ENCODE results near the gene CD37.

CD37 gene

DNA sequence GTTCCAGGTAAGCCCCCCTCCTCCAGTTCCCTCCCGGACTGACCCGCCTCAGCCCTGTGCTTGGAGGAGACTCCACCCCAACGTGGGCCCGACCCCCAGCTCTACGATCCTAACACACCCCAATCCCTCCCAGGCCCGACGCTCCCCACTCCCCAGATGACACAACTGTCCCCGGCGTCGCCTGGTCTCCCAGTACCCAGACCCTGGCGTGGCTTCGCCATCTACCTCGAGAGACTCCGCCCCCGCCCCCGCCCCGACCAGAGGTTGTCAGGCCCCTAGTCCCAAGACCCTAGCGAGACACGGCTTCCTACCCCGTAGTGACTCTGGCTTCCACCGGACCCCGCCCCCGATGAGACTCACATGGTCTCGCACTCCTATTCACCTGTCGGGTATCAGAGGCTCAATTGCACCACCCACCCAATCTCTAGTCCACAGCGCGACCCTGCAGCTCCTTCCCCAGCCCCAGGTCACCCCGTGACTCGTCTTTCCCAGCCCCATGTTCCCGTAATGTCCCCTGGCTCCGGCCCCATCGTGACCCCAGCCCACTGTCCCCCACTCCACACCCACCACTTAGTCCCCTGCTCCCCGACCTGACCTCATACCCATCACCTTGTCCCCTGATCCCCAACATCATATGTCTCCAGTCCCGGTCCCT lies 2.9 kb downstream of the CD37 start:
- H3K27ac ChIP-seq = peak overlapping the region; percentile 85 to 96
- peaks cover 20 to 38% (median 21%) of the 10 kb centered on the region in 3 donors for H3K36me3 ChIP-seq
- peak; percentile 22 to 67 for DNase-seq
- no peaks in the 10 kb centered on the region for H3K27me3 ChIP-seq
- intact Hi-C loops (cut with DNase I; ENCODE audit: low total_unique reads) = no loop called here
- H3K4me3 ChIP-seq = peak overlapping the region; percentile 52 to 77
- no peaks in the 10 kb centered on the region for H3K9me3 ChIP-seq
- TF ChIP-seq, protein P1, sequence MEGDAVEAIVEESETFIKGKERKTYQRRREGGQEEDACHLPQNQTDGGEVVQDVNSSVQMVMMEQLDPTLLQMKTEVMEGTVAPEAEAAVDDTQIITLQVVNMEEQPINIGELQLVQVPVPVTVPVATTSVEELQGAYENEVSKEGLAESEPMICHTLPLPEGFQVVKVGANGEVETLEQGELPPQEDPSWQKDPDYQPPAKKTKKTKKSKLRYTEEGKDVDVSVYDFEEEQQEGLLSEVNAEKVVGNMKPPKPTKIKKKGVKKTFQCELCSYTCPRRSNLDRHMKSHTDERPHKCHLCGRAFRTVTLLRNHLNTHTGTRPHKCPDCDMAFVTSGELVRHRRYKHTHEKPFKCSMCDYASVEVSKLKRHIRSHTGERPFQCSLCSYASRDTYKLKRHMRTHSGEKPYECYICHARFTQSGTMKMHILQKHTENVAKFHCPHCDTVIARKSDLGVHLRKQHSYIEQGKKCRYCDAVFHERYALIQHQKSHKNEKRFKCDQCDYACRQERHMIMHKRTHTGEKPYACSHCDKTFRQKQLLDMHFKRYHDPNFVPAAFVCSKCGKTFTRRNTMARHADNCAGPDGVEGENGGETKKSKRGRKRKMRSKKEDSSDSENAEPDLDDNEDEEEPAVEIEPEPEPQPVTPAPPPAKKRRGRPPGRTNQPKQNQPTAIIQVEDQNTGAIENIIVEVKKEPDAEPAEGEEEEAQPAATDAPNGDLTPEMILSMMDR (IDR thresholded peaks at IDR 0.05) = no peak
- H3K4me1 ChIP-seq = peaks cover 0 to 30% (median 18%) of the 10 kb centered on the region in 4 donors

DNA sequence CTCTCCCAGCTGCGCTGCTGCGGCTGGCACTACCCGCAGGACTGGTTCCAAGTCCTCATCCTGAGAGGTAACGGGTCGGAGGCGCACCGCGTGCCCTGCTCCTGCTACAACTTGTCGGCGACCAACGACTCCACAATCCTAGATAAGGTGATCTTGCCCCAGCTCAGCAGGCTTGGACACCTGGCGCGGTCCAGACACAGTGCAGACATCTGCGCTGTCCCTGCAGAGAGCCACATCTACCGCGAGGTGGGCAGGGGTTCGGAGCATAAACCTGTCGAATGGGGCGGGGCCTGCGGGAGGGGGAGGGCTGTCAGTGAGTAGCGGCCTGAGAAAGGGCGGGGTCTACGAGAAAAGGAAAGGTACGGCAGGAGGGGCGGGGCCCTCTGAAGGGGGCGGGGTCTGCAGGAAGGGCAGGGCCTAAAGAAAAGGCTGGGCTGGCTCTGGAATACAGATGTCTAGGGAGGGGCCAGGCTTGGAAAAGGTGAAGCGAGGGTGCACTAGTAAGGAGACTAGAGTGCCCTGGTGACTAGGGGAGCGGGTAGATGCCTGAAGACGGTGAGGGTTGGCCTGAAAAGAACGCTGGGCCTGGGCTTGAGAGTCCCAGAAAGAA lies 3.6 kb downstream of the CD37 start:
- Histone ChIP-seq H3K4me1 (peaks cover 0 to 30% (median 18%) of the 10 kb centered on the region in 4 donors), H3K36me3 (peaks cover 27 to 45% (median 28%) of the 10 kb centered on the region in 3 donors), H3K27me3 (no peaks in the 10 kb centered on the region), H3K9me3 (no peaks in the 10 kb centered on the region), H3K27ac (peak overlapping the region; percentile 85 to 96), H3K4me3 (peak overlapping the region; percentile 52 to 77)
- intact Hi-C loops (cut with DNase I; ENCODE audit: low total_unique reads) = no loop called here
- DNase-seq = peak; percentile 58 to 90
- TF ChIP-seq, protein P1 (IDR thresholded peaks at IDR 0.05) = no peak

DNA sequence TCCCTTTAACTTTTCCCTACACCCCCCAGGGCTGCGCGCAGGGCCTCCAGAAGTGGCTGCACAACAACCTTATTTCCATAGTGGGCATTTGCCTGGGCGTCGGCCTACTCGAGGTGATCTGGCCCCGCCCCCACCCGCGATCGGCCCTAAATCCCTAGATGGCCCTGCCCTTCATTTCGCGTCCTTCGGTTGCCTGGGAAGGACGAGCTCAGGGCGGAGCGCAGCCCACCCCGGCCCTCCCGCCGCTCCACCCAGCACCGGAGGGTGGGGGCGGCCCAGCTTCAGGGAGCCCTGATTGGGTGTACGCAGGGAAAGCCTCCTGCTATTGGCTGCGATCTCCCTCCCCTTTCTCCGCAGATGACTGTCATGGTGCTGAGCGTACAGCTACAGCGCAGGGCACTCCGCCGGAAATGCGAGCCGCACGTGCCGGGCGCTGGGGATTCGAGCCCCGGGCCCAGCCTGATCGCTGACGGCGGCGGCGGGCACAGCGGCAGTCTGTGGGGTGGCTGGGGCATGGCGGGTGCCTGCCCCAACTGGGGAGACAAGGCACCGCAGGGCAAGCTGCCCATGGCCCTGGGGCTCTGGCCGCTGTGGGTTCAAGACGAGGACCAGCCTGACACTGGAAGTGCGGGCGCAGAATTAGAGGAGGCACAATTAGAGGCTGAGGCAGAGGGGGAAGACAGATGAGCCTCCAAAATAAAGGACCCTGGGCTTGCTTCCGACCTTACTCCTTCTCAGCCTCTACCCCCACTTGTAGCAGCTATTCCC lies 4.3 kb downstream of the CD37 start:
- Histone ChIP-seq H3K4me1 (peaks cover 0 to 30% (median 18%) of the 10 kb centered on the region in 4 donors), H3K27me3 (no peaks in the 10 kb centered on the region), H3K9me3 (no peaks in the 10 kb centered on the region), H3K36me3 (peaks cover 32 to 52% (median 34%) of the 10 kb centered on the region in 3 donors), H3K27ac (peak overlapping the region; percentile 85 to 96), H3K4me3 (peak overlapping the region; percentile 52 to 77)
- intact Hi-C loops (cut with DNase I; ENCODE audit: low total_unique reads) = loop anchor here (10.0 kb wide), 1 partner anchor 75 kb away; no protein-coding TSS in a partner anchor
- TF ChIP-seq, protein P1 (IDR thresholded peaks at IDR 0.05) = no peak
- peak; percentile 91 to 97 for DNase-seq

DNA sequence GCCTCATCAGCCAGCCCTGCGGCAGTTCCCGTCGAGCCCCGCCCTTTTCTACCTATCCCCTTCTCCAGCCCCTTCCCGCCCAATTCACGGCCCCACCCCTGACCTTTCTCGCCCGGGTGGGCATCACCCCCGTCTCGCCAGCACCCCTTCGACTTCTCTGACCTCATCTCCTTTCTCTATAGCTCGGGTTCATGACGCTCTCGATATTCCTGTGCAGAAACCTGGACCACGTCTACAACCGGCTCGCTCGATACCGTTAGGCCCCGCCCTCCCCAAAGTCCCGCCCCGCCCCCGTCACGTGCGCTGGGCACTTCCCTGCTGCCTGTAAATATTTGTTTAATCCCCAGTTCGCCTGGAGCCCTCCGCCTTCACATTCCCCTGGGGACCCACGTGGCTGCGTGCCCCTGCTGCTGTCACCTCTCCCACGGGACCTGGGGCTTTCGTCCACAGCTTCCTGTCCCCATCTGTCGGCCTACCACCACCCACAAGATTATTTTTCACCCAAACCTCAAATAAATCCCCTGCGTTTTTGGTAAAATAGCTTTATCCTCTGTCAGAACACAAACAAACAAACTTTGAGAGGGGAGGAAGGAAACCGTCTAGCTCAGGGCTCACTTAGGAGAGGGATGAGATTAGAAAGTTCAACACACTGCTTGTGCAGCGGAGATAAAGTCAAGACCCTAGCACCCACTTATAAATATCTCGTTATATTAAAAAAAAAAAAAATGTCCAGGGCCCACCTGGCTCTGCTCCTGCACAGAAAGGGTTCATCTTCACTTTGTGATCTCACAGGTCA lies 5.1 kb downstream of the CD37 start:
- Histone ChIP-seq H3K4me1 (peaks cover 0 to 30% (median 18%) of the 10 kb centered on the region in 4 donors), H3K9me3 (no peaks in the 10 kb centered on the region), H3K27ac (peak overlapping the region; percentile 85 to 96), H3K4me3 (peak overlapping the region; percentile 52 to 77), H3K27me3 (no peaks in the 10 kb centered on the region), H3K36me3 (peaks cover 40 to 53% (median 42%) of the 10 kb centered on the region in 3 donors)
- peak; percentile 80 to 97 for DNase-seq
- TF ChIP-seq, protein P1 (IDR thresholded peaks at IDR 0.05) = no peak
- intact Hi-C loops (cut with DNase I; ENCODE audit: low total_unique reads) = loop anchor here (10.0 kb wide), 1 partner anchor 75 kb away; no protein-coding TSS in a partner anchor

All from tibial artery (tissue), 4 donors.